Smooth muscle cell of the brain vasculature (primary cell): ENCODE data around the gene NUDT5.
"Not testable (repeated sequence)": the region's sequence is repeated elsewhere in the genome, so short reads cannot be mapped to it uniquely, and the experiment has no call there.

Experiments used
- DNase-seq: peaks from one replicate; pipeline ENCODE4 v3.0.0-alpha.2; 2012; ENCODE audit warnings: low read depth, low spot score

NUDT5 gene

DNA sequence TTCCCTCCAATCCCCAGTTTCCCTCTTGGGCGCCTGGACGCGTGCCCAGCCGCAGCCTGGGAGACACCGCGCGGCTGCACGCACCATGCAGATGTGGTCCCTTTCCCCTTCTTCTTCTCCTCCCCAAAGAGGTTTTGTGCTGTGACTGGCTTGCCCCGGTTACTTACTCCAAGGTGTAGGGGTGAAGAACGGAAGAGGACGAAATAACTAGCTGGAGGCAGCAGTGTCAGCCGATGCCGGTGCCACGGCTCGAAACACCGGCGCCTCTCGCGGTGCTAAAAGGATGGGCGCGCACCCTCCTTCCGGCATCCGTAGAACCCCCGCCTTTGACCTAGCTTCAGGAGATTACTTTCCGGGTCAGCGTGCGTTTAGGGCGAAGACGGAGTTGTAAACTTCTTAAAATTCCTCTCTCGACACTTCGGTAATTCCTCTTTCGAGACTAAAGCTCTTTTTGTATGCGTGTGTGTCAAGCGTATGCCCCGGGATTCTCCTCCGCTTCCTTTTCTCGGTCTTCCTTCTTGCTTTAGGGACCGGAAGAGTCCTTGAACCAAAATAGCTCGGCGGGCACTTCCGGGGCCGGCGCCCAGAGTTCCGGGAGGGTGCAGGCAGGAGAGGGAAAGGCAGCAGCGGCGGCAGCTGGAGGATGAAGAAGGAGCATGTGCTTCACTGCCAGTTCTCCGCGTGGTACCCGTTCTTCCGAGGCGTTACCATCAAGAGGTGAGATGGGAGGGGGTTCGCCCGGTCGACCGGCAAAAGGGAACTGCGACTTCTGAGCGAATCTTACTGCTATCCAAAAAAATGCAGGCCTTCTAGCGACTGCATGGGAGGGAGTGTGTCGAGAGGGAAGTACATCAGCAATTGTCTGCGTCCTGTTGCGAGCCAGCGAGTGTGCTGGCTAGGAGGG lies at the start of gene NUDT5, which contains the start of gene CDC123:
NUDT5 (minus strand) TSS at position 289 of the 904 bp plus-strand sequence. CDS start 9,600 bp downstream, outside the sequence.
CDC123 (plus strand) TSS at position 586 of the 904 bp plus-strand sequence; CDS start at position 644, 58 bp downstream.
- DNase-seq: peak; percentile 77

DNA sequence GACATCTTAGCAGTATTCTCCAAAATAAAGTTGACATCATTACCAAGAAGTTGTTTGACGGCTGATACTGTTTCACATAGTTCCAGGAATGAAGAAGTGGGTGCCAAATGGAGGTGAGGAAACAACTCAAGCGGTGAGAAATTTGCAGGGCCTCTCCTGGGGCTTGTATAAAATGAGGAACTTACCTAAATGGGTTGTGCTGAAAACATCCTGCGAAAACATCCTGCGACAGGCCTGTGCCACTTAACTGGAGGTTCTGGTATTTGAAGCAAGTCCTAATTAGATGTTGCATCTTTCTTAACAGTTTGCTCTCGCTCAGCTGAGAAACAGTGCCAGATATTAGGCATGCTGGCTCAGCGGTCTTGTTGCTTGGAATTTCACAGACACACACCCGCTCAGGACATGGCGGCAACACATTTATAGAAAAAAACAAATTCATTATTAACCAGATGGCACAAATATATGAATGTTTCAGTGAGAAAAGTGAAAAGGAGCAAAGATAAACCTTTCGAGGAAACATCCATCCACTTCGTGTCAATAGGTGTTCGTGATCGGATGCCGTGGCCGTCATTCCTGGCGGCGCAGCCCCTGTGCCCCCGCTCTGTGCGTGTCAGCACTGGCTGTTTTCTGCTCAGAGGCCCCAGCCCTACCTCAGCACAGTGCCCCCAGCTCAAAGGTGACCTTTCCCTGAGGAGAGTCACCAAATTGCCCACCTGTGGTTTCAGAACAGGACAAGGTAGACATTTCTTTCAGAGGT lies 48.4 kb upstream of the NUDT5 start:
- no peak for DNase-seq

DNA sequence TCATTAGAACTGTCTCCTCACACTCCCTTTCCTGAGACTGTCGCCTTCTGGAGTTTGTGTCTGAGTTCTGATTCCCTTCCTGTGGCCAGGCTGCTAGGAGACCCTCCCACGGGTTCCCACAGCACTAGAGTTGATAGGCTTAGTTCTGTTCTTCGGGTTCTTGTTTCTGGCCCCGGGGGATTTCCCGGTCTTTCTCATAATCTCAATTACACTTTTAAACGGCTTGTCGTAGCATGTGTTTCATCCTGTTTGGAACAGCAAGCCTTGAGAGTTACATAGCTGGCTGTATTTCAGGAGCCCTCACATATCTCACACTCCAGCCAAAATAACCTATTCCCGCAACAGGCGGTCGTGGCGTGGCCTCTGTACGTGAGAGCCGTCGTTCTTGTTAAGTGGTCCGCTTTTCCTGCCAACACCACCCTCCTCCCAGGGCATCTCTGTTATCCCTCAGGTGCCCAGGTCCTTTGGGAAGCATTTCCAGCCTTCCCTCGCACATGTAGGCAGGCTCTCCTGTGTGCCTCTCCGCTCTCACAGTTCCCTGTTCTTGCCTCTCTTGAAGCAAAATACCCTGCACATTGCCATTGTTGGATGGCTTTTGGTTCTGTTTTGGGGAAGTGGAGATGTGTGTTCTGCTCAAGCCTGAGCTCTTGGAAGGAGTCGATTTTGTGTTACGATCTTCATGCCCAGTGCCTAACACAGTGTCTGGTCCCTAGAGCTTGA lies 46.3 kb upstream of the NUDT5 start:
- no peak for DNase-seq

DNA sequence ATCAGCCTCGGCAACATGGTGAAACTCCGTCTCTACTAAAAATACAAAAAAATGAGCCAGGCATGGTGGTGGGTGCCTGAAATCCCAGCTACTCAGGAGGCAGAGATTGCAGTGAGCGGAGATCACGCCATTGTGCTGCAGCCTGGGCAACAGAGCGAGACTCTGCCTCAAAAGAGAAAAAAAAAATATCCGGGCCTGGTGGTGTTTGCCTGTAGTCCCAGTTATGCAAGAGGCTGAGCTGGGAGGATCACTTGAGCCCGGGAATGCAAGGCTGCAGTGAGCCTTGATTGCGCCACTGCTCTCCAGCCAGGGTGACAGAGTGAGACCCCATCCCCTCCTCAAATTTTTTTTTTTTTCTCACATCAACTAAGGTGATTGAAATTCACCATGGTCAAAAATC lies 43.1 kb upstream of the NUDT5 start:
- DNase-seq: no peak

DNA sequence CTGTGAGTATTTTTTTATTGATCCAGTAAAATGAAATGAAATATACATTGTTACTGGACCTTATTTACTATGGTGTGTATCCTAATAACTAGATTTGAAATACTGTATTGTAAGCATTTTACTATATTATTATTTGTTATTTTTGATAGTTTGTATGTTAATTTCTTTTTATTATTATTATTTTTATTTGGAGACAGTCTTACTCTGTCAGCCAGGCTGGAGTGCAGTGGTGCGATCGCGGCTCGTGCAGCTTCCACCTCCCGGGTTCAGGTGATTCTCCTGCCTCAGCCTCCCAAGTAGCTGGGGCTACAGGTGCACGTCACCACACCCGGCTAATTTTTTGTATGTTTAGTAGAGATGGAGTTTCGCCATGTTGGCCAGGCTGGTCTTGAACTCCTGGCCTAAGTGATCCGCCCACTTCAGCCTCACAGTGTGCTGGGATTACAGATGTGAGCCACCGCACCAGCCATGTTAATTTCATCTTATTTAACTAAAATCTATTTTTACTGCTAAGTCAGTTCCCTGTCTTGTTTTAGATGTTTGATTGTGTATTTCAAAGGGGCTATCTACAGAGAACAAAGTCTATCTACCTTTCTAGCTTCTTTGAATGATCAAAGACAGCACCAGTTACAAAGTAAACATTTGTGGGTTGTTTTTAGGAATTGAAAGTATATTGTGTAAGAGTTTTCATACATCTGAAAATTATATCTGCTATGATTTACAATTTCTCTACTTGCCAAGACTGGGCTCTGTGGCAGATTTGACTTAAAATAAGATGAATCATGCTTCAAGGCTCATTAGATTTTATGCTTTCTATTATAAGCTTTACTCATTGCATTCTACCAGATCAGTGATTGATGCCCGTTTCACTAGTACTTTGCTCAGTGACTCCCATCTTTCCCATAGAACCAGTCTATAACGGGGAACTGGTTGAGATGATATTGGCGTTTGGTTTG lies 41.9 kb upstream of the NUDT5 start:
- DNase-seq: no peak

DNA sequence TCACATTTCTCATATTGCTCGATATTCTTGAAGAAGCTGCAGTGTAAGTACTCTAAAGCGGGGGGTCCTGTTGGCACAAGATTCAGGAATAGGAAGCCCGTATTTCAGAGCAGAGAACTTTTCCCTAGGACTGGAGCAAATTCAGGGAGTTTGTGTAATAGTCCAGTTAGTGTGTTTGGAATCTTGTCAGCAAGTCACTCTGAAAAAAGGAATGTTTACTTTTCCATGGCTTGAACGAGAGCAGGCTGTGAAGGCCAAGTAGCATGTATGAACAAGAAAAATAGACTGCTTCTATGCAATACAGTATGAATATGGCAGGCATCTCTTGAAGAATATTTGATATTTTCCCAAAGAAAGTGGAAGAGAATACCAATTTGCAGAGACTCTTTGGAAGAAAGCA lies 40.1 kb upstream of the NUDT5 start:
- DNase-seq: no peak

DNA sequence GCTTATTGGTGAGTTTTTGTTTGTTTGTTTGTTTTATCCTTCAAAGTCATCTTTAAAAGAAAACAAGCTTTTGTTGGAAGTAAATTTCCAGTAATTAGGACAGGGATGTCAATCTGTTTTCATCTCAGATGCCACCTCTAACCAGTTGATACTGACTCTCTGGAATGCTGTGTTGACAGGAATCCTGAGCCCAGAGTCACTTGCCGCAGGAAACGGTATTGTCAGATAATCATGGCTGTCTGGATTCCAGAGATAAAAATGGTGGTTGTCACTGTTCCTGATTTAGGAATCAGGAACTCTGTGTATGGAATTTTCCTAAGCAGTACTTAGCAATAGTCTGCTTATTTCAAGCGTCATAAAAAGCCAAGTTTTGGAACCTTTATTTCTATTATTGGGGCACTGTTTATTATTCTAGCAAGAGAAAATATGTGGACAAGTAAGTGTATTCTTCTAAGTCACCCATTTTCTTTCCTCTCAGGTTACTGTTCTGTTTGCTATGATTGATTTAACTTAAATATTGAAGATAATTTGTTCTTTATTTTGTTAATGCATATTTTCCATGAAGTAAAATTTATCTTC lies 39.5 kb upstream of the NUDT5 start:
- DNase-seq: no peak

DNA sequence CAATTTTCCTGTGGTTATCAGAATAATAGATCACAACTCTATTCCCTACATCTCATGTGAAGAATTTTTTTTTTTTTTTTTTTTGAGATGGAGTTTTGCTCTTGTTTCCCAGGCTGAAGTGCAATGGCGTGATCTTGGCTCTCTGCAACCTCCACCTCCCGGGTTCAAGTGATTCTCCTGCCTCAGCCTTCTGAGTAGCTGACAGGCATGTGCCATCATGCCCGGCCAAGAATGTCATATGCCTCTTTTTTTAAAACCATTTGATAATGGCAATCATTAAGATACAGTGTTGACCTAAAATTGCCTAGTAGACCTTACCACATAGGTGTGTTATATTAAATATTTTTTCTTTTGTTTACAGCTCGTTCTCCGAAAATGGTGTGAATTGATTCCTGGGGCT lies 39.0 kb upstream of the NUDT5 start:
- not testable (repeated sequence) for DNase-seq

DNA sequence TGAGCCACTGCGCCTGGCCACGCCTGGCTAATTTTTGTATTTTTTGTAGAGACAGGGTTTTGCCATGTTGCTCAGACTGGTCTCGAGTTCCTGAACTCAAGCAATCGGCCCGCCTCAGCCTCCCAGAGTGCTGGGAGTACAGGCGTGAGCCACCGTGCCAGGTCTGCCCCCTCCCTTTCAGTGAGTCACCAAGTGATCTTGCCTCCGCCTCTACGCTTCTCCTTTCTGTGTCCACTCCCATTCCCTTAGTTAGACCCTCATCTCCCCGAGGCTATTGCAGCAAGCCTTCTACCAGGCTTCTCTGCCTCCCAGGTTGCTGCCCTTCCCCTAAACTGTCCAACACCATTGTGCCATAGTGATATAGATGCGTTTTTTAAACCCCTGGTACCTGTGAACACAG lies 33.2 kb upstream of the NUDT5 start:
- DNase-seq: no peak

DNA sequence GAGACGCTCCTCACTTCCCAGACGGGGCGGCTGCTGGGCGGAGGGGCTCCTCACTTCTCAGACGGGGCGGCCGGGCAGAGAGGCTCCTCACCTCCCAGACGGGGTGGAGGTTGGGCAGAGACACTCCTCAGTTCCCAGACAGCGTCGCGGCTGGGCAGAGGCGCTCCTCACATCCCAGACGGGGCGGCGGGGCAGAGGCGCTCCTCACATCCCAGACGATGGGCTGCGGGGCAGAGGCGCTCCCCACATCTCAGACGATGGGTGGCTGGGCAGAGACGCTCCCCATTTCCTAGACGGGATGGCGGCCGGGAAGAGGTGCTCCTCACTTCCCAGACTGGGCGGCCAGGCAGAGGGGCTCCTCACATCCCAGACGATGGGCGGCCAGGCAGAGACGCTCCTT lies 30.7 kb upstream of the NUDT5 start:
- not testable (repeated sequence) for DNase-seq

DNA sequence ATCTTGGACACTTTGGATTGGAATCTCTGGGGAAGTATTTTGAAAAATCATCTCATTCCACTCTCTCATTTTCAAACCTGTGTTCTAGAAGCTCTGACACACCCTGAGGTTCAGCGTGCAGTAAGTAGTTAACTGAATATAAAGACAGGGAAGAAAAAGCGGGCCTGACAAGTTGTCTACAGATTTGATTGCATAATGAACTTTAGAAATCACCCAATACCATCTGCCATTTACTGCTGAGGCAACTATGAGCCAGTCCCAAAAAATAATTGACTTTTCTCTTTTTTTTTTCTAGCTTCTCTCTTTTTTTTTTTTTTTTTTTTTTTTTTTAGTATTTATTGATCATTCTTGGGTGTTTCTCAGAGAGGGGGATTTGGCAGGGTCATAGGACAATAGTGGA lies 29.8 kb upstream of the NUDT5 start:
- no peak for DNase-seq

DNA sequence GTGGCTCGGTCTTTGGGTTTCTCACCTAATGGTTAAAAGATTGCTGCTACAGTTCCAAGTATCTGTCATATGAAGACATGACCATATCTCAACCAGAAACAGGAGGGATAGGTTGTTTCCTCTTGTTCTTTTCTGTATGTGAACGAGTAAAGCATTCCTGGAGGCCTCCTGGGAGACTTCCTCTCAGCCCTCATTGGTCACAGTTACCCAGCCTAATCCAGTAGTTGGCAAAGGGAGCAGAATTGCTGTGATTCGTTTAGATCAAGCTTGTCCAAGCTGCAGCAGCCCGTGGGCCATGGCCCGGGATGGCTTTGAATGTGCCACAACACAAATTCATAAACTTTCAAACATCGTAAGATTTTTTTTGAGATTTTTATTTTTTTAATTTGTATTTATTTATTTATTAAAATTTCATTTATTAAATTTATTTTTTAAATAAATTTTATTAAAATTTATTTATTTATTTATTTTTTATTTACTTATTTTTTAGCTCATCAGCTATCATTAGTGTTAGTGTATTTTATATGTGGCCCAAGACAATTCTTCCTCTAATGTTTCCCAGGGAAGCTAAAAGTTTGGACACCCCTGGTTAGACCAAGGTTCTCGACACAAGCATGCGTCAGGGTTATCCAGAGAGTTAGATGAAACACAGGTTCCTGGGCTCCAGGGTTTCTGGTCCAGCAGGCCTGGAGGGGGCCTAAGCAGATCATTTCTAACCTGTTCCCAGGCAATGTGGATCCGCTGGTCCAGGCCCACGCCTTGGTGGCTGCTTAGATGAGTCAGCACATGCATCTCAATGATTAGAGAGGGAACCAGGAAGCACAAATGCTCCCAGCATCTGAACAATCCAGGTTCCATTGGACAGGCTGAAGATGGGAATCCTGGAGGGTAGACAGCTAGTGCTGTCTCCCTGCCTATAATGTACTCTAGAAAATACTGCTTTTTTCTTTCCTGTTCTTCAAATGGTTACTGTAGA lies 25.9 kb upstream of the NUDT5 start:
- DNase-seq: no peak

DNA sequence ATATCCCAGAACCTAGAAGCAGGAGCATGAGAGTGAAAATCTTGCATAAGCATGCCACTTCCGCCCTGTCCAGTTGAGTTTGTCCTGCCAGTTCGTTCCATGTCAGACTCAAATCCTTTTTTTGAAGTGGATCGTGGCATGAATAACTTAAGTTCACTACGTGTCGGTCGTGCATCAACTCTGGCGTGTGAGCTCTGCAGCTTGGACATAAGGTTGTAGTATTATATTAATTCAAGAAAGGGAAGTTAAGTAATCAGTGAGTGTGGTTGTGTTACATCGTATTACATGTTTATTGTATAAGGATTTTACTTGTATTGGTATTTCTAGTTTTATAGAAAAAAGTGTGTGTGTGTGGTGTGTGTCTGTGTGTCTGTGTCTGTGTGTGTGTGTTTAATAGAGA lies 23.3 kb upstream of the NUDT5 start:
- no peak for DNase-seq

DNA sequence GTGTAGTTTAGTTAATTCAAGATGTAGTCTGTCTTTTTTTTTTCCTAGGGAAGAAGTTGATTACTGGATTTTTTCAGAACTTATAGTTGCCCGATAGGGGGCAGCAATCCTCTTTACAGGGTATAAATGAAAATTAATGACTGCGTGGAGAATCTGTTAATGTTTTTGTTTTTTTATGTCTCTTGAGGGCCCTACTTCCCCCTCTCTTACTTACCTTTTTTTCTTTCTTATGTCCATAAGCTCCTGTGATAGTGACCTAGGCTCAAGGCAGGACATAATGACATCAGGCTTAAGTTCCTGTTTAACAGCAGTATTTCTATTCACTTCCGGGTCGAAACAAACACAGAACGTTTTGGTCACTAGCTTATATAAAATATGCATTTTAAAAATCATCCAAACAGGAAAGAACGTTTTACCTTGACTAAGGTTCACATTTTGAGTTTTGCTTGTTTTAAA lies 19.1 kb upstream of the NUDT5 start:
- DNase-seq: no peak

DNA sequence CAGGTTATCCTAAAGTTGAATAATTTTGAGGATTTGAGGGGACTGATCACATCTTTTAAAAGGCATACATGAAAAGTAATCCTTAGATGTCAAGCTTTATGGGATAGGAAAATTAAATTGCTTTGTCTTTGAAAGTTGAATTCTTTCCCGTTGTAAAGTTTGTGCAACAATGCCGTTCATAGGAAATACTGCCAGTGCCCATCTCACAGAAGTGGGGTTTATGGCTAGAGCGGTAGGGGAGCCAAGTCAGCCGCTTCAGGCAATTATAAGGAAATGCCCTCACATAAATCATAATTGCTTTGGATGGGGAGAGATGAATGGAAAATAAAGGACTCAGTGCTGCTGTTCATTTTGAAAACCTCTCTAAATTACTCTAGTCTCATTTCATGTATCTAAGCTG lies 18.4 kb upstream of the NUDT5 start:
- DNase-seq: no peak

DNA sequence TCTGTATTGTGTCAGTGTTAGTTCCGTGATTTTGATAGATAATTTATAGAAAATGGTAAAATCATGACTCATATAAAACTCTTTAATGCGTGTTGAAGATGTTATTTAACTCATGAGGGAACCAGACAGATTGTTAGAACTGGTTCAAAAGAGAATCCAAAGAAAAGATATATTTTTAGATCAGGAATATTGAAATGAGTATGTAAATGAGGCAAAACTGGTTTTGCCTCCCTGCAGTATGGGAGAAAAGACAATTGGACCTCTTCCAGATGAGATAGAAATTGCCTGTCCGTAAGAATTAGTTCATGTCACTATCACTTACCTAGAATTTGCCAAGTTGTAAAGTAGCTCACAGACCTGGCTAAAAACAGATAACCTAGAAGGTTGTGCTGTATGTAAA lies 17.9 kb upstream of the NUDT5 start:
- no peak for DNase-seq

DNA sequence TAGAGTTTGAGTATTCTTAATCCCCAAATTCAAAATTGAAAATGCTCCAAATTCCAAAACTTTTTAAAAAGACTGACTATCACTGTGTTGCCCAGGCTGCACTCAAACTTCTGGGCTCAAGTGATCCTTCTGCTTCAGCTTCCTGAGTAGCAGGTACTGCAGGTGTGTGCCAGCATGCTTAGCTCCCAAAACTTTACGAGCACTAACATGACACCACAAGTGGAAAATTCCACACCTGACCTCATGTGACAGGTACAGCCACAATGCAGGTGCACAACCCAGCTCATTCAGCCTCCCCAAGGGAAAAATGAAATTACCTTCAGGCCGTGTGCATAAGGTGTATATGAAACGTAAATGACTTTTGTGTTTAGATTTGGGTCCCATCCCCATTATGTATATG lies 16.8 kb upstream of the NUDT5 start:
- DNase-seq: no peak

DNA sequence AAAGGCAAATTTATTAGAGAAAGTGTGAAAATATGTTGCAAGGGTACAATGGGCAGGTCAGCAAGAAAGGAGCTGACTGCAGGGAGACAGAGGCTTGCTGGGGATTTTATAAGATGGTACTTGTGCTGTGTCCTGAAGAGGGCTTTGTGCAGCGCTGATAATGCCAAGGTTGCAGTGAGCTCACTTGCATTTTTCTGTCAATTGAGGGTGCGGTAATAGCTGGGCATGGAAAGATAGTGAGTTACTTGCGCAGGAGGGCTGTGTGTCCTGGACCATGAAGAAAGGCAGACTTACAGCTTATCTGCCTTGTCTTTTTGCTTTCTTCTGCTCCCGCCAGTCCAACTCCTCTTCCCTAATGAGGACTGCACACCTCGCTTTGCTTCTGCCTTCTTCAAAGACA lies 12.8 kb upstream of the NUDT5 start:
- no peak for DNase-seq

DNA sequence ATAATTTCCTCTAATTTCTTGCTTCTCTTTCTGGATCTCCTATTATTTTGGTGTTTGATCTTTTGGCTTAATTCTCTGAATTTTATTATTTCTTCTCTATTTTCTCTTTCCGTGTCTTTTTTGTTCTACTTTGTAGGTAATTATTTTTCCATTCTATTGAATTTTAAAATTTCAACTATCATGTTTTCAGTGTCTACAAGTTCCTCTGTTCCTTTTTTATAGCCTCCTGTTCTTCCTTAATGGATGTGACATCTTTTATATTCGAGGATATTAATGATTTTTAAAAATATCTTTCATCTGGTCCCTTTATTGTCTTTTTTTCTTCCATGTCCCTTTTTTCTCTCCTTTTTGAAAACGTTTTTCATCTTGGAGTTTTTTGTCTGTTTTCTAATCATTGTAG lies 11.4 kb upstream of the NUDT5 start:
- no peak for DNase-seq
